Gastrocnemius medialis (tissue), 4 donors: ENCODE measurements around the gene LDB3. TPM values are rescaled to one million over a fixed set of nuclear protein-coding genes. Genes with fewer than 3 reads are reported as not detected.
"Not testable (repeated sequence)": the region's sequence is repeated elsewhere in the genome, so short reads cannot be mapped to it uniquely, and the experiment has no call there.

Source experiments
- ATAC-seq, 2 donors: fragments of 150-250 bp; one replicate each; pipeline ENCODE4 v1.9.1; 2016
- DNase-seq, 2 donors: peaks; one replicate each; pipeline ENCODE4 v3.0.0-alpha.2; 2019
- H3K27ac ChIP-seq, 4 donors: fragments of 200-600 bp; sonication (generic); 1 replicate in 1 of 4; 2 replicates in 3 of 4; pipeline ENCODE4 v1.5.1; 2016 to 2018; ENCODE audit warnings: mild to moderate bottlenecking in 2 of 4, moderate library complexity in 1 of 4
- H3K27me3 ChIP-seq, 3 donors: fragments of 200-600 bp; sonication (generic) in 2 of 3; 1 replicate in 1 of 3; 2 replicates in 2 of 3; pipeline versions ENCODE4 v1.5.1 to v1.6.0; 2016 to 2019; ENCODE audit warnings: mild to moderate bottlenecking in 1 of 3, moderate library complexity in 1 of 3
- H3K36me3 ChIP-seq, 2 donors: fragments of 200-600 bp; sonication (generic) in 1 of 2; one replicate each; pipeline ENCODE4 v1.5.1; 2017 to 2018
- H3K4me1 ChIP-seq, 2 donors: fragments of 200-600 bp; sonication (generic) in 1 of 2; one replicate each; pipeline ENCODE4 v1.5.1; 2016 to 2017; ENCODE audit warnings: mild to moderate bottlenecking in 2 of 2
- H3K4me3 ChIP-seq, 4 donors: fragments of 200-600 bp; sonication (generic) in 3 of 4; 1 replicate in 1 of 4; 2 replicates in 3 of 4; pipeline ENCODE4 v1.5.1; 2016 to 2019; ENCODE audit warnings: mild to moderate bottlenecking in 2 of 4
- H3K9me3 ChIP-seq, 3 donors: fragments of 200-600 bp; sonication (generic) in 2 of 3; 1 replicate in 1 of 3; 2 replicates in 2 of 3; pipeline ENCODE4 v1.5.1; 2016 to 2019
- POLR2A ChIP-seq, 2 donors: fragments of 450-650 bp; IDR thresholded peaks; one replicate each; pipeline ENCODE4 v1.6.1; 2017; ENCODE audit warnings: antibody characterized with exemption in 2 of 2, mild to moderate bottlenecking in 2 of 2, moderate library complexity in 2 of 2
- in situ Hi-C, 4 donors: fragments of 200-750 bp; cut with MboI; loops; one replicate each; pipeline versions ENCODE4 v1.15.0 to v1.8.0; 2017; ENCODE audit warnings: low sequenced_read_pairs in 4 of 4
- intact Hi-C: fragments of 100-400 bp; cut with DNase I; formaldehyde crosslinking; loops from one replicate; pipeline ENCODE4 v1.15.1; 2023; ENCODE audit warnings: low total_unique reads
- total RNA-seq, 4 donors: library from RNA; depleted of rRNA; stranded (reverse); fragments of >200 nt; gene quantifications; one replicate each; pipeline versions ENCODE4 v1.1.0 to v1.2.3, GENCODE V29; 2016
- TF ChIP-seq, protein P1 (sequence below), 5 experiments: fragments of 450-650 bp in 3 of 5; fragments of 200-600 bp in 2 of 5; sonication (generic) in 2 of 5; IDR thresholded peaks in 4 of 5; conservative IDR thresholded peaks in 1 of 5; 1 replicate in 4 of 5; 2 replicates in 1 of 5; pipeline ENCODE4 v1.5.1; 2016 to 2019; ENCODE audit warnings: antibody characterized with exemption in 5 of 5, mild to moderate bottlenecking in 3 of 5, moderate library complexity in 3 of 5

LDB3 gene
- total RNA-seq, 4 donors from 2014 or later: 164 to 305 (median 227) TPM

DNA sequence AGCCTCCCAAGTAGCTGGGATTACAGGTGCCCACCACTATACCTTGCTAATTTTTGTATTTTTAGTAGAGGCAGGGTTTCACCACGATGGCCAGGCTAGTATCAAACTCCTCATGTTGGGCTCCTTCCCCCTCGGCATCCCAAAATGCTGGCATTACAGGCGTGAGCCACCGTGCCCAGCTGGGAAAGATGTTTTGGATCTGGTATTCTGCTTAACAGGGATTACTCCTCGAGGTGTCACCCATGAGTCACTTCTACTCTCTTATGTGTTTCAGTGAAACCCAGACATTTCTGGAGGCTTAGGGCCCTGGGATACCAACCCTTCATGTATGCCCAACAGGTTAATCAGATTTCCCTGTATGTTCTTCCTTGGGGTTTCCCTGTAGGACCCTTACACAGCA lies 25.8 kb upstream of the LDB3 start:
- H3K27me3 ChIP-seq: no peaks in the 10 kb centered on the region
- no peak overlapping the region for H3K4me3 ChIP-seq
- ATAC-seq (peak; percentile 87 to 91), DNase-seq (no peak)
- no peaks in the 10 kb centered on the region for H3K9me3 ChIP-seq
- peaks cover 17% of the 10 kb centered on the region in 2 donors for H3K4me1 ChIP-seq
- intact Hi-C loops (loop anchor here (5.0 kb wide), 1 partner anchor 260 kb away; no protein-coding TSS in a partner anchor), in situ Hi-C loops (no loop called here)
- TF ChIP-seq, protein P1, sequence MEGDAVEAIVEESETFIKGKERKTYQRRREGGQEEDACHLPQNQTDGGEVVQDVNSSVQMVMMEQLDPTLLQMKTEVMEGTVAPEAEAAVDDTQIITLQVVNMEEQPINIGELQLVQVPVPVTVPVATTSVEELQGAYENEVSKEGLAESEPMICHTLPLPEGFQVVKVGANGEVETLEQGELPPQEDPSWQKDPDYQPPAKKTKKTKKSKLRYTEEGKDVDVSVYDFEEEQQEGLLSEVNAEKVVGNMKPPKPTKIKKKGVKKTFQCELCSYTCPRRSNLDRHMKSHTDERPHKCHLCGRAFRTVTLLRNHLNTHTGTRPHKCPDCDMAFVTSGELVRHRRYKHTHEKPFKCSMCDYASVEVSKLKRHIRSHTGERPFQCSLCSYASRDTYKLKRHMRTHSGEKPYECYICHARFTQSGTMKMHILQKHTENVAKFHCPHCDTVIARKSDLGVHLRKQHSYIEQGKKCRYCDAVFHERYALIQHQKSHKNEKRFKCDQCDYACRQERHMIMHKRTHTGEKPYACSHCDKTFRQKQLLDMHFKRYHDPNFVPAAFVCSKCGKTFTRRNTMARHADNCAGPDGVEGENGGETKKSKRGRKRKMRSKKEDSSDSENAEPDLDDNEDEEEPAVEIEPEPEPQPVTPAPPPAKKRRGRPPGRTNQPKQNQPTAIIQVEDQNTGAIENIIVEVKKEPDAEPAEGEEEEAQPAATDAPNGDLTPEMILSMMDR (IDR thresholded peaks at IDR 0.05 in 4 of 5, conservative IDR thresholded peaks at IDR 0.05 in 1 of 5): peak in 1 of 5 experiments; percentile 9
- no peak for TF ChIP-seq POLR2A (IDR thresholded peaks at IDR 0.05)
- H3K27ac ChIP-seq: peak overlapping the region; percentile 53 to 86 (median 70)
- no peaks in the 10 kb centered on the region for H3K36me3 ChIP-seq

DNA sequence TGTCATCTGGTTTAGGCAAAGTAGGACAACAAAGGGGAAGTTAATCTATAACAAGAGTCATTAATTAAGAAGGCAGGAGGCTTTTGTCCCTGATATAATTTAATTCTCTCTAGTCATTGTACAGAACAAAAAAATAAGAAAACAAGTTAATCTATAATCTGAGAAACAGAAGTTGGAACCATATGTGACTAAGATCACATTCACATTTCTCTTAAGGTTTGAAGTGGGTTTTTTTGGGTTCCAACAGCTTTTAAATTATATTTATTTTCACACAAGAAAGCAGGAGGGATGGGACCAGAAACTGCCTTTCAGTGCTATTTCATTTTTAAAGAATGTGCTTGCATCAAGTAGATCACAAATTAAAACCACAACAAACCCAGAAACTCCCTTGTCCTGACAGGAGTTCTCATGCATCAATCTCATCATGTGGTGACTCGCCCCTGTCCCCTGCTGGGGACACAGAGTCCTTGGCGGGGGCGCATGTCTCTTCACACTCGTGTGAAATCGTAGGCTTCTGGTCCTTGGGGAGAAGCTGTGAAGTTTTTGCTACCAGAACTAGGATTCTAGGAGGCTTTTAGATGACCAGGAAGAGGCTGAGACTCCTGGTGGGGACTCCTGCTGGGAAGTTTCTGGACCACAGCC lies 24.0 kb upstream of the LDB3 start:
- TF ChIP-seq, protein P1 (IDR thresholded peaks at IDR 0.05 in 4 of 5, conservative IDR thresholded peaks at IDR 0.05 in 1 of 5): peak in 1 of 5 experiments; percentile 28
- TF ChIP-seq POLR2A (IDR thresholded peaks at IDR 0.05): no peak
- intact Hi-C loops (loop anchor here (5.0 kb wide), 1 partner anchor 258 kb away; no protein-coding TSS in a partner anchor), in situ Hi-C loops (no loop called here)
- Histone ChIP-seq H3K4me3 (no peak overlapping the region), H3K27ac (peak overlapping the region; percentile 53 to 86 (median 70)), H3K36me3 (no peaks in the 10 kb centered on the region), H3K9me3 (no peaks in the 10 kb centered on the region), H3K4me1 (peaks cover 23 to 26% of the 10 kb centered on the region in 2 donors), H3K27me3 (no peaks in the 10 kb centered on the region)
- DNase-seq: no peak
- ATAC-seq: peak in 1 of 2 donors; percentile 43

DNA sequence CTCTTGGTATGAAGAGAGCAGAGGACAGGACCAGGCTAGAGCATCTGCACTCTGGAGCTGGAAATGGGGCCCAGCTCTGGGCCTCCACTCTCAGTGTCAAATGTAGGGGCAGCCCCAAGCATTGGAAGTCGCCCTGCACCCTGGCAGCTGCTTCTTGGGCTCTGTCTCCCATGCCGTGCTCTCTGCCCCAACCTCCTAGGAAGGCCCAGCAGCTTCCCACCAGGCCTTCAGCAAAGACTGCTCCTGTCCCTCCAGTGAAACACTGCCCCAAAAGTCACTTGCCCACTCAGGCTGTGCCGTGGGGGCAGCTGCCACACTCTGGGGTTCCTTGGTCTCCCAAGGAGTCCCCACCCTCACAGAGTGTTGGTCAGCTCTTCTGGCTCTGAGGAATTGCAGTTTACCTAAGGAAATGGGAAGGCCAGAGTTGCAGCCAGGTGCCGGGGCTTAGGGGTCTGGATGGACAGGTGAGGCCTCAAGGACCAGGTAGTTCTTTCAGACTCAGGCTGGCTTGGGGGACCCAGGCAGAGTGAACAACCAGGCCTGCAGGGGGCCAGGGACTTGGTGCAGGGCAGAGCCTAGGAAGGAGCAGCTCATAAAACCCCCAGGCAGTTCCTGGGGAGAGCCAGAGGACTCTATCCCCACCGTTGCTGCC lies 23.4 kb upstream of the LDB3 start:
- no peak for ATAC-seq
- no peak overlapping the region for H3K4me3 ChIP-seq
- TF ChIP-seq POLR2A (IDR thresholded peaks at IDR 0.05): no peak
- TF ChIP-seq, protein P1 (IDR thresholded peaks at IDR 0.05 in 4 of 5, conservative IDR thresholded peaks at IDR 0.05 in 1 of 5): no peak
- intact Hi-C loops (loop anchor here (5.0 kb wide), 1 partner anchor 257 kb away; no protein-coding TSS in a partner anchor), in situ Hi-C loops (no loop called here)
- no peak for DNase-seq
- no peaks in the 10 kb centered on the region for H3K27me3 ChIP-seq
- no peaks in the 10 kb centered on the region for H3K9me3 ChIP-seq
- H3K4me1 ChIP-seq: peaks cover 30 to 32% of the 10 kb centered on the region in 2 donors
- H3K27ac ChIP-seq: peak overlapping the region; percentile 14 to 74 (median 44)
- H3K36me3 ChIP-seq: no peaks in the 10 kb centered on the region

DNA sequence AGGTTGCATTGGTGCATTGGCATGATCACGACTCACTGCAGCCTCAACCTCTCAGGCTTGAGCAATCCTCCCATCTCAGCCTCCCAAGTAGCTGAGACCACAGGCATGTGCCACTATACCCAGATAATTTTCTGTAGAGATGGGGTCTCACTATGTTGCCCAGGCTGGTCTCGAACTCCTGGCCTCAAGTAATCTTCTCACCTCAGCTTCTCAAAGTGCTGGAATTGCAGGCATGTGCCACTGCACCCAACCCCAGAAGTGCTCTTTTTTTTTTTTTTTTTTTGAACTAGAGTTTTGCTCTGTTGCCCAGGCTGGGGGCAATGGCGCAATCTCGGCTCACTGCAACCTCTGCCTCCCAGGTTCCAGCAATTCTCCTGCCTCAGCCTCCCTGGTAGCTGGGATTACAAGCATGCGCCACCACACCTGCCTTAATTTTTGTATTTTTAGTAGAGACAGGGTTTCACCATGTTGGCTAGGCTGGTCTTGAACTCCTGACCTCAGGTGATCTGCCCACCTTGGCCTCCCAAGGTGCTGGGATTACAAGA lies 22.6 kb upstream of the LDB3 start:
- intact Hi-C loops: not testable (repeated sequence)

DNA sequence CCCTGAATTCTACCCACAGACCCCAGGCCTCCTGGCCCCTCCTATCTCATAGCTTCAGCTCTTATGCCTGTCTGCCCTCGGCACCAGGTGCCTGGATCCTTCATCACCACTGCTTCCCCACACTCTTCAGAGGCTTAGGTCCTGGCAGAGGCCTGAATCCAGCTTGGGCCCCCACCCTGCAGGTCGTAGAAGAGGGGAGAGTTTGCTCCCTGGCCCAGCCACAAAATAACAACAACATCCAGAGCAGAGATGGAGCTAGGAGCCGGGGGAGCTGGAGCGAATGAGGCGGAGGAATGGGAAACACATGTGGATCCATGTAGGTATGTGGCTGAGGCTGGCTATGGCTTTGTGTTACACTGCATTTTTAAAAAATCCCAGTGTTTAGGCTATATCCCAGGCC lies 21.8 kb upstream of the LDB3 start:
- peak overlapping the region in 1 of 4 donors; percentile 63 for H3K27ac ChIP-seq
- DNase-seq: no peak
- intact Hi-C loops (no loop called here), in situ Hi-C loops (no loop called here)
- no peak overlapping the region for H3K4me3 ChIP-seq
- H3K36me3 ChIP-seq: no peaks in the 10 kb centered on the region
- H3K4me1 ChIP-seq: peaks cover 34 to 36% of the 10 kb centered on the region in 2 donors
- TF ChIP-seq, protein P1 (IDR thresholded peaks at IDR 0.05 in 4 of 5, conservative IDR thresholded peaks at IDR 0.05 in 1 of 5): no peak
- TF ChIP-seq POLR2A (IDR thresholded peaks at IDR 0.05): no peak
- ATAC-seq: no peak
- H3K9me3 ChIP-seq: no peaks in the 10 kb centered on the region
- no peaks in the 10 kb centered on the region for H3K27me3 ChIP-seq

More for the DNA sequence above, 22.6 kb upstream of the LDB3 start:
- H3K4me3 ChIP-seq, H3K27me3 ChIP-seq, H3K36me3 ChIP-seq, H3K9me3 ChIP-seq, in situ Hi-C loops, ATAC-seq, DNase-seq: not testable (repeated sequence)
- Histone ChIP-seq H3K4me1 (peaks cover 34 to 36% of the 10 kb centered on the region in 2 donors), H3K27ac (peak overlapping the region in 2 of 4 donors; percentile 63 to 74)
